Prostate gland (tissue), 2 donors: Measurements from ENCODE around the gene SEMA5A. TPM values are rescaled to one million over a fixed set of nuclear protein-coding genes. Genes with fewer than 3 reads are reported as not detected.

Source experiments
- DNase-seq: peaks from one replicate; pipeline ENCODE4 v3.0.0-alpha.2; 2019; ENCODE audit warnings: low spot score
- H3K27ac ChIP-seq, 2 donors: fragments of 200-600 bp; sonication (generic); 2 replicates each; pipeline ENCODE4 v1.5.1; 2017 to 2019
- H3K27me3 ChIP-seq: fragments of 200-600 bp; sonication (generic); replicated peaks from 2 replicates; pipeline ENCODE4 v1.5.1; 2019; ENCODE audit not compliant: insufficient read depth
- H3K36me3 ChIP-seq, 2 donors: fragments of 200-600 bp; sonication (generic); 1 replicate in 1 of 2; 2 replicates in 1 of 2; pipeline versions ENCODE4 v1.5.1 to v1.8.1; 2017 to 2019
- H3K4me1 ChIP-seq: fragments of 200-600 bp; sonication (generic); replicated peaks from 2 replicates; pipeline ENCODE4 v1.5.1; 2019
- H3K4me3 ChIP-seq, 2 donors: fragments of 200-600 bp; sonication (generic); 2 replicates each; pipeline ENCODE4 v1.5.1; 2017 to 2019
- H3K9me3 ChIP-seq: fragments of 200-600 bp; sonication (generic); 2 replicates; pipeline ENCODE4 v1.5.1; 2017
- CTCF ChIP-seq, 4 experiments: fragments of 200-600 bp in 2 of 4; fragments of 450-650 bp in 2 of 4; sonication (generic) in 2 of 4; IDR thresholded peaks; 1 replicate in 3 of 4; 2 replicates in 1 of 4; pipeline ENCODE4 v1.5.1; 2016 to 2019; ENCODE audit warnings: antibody characterized with exemption in 4 of 4, mild to moderate bottlenecking in 2 of 4, moderate library complexity in 2 of 4
- POLR2A ChIP-seq: fragments of 450-650 bp; IDR thresholded peaks from one replicate; pipeline ENCODE4 v1.6.1; 2016; ENCODE audit warnings: antibody characterized with exemption, mild to moderate bottlenecking
- POLR2AphosphoS5 ChIP-seq: sonication (generic); formaldehyde crosslinking; IDR thresholded peaks from one replicate; pipeline ENCODE4 v1.6.1; 2017; ENCODE audit warnings: antibody characterized with exemption
- WGBS: methylation state at CpG from one replicate; pipeline ENCODE4 v1.1.5; 2018; 5-methylcytosine and 5-hydroxymethylcytosine counted together
- intact Hi-C: fragments of 100-400 bp; cut with DNase I; formaldehyde crosslinking; loops from one replicate; pipeline ENCODE4 v1.14.2; 2022
- total RNA-seq, 2 donors: library from RNA; depleted of rRNA; stranded (reverse); fragments of >200 nt; gene quantifications; one replicate each; pipeline ENCODE4 v1.1.0, GENCODE V29; 2016

SEMA5A gene
- total RNA-seq, 2 donors from 2014 or later: 4.5 to 21.7 TPM

- Histone ChIP-seq H3K4me3 (no peak overlapping the region), H3K9me3 (no peaks in the 10 kb centered on the region), H3K27ac (no peak overlapping the region), H3K27me3 (no peaks in the 10 kb centered on the region), H3K36me3 (no peaks in the 10 kb centered on the region), H3K4me1 (no peaks in the 10 kb centered on the region)
- TF ChIP-seq POLR2A (no peak), POLR2AphosphoS5 (no peak), CTCF (IDR thresholded peaks at IDR 0.05) (no peak)
- intact Hi-C loops: loop anchor here (10.0 kb wide), 1 partner anchor 468 kb away; no protein-coding TSS in a partner anchor
- 75% methylated on average over 2 of the region's 2 CpGs for WGBS
- no peak for DNase-seq
Measured at GRCh38 chr5:9067154-9067553, 478.7 kb downstream of the SEMA5A start.

- H3K27ac ChIP-seq: no peak overlapping the region
- no peaks in the 10 kb centered on the region for H3K27me3 ChIP-seq
- DNase-seq: no peak
- WGBS: 93% methylated on average over 17 of the region's 17 CpGs
- intact Hi-C loops: loop anchor here (10.0 kb wide), 1 partner anchor 468 kb away; no protein-coding TSS in a partner anchor
- TF ChIP-seq CTCF (IDR thresholded peaks at IDR 0.05): no peak
- no peak for TF ChIP-seq POLR2A
- TF ChIP-seq POLR2AphosphoS5: no peak
- H3K4me1 ChIP-seq: no peaks in the 10 kb centered on the region
- H3K9me3 ChIP-seq: no peaks in the 10 kb centered on the region
- H3K36me3 ChIP-seq: no peaks in the 10 kb centered on the region
- H3K4me3 ChIP-seq: no peak overlapping the region
Measured at GRCh38 chr5:9066349-9066748, 479.5 kb downstream of the SEMA5A start.

GRCh38 chr5:9063615-9064245 is 482.1 kb downstream of the SEMA5A start:
- Histone ChIP-seq H3K36me3 (no peaks in the 10 kb centered on the region), H3K27me3 (no peaks in the 10 kb centered on the region), H3K4me3 (no peak overlapping the region), H3K9me3 (no peaks in the 10 kb centered on the region), H3K4me1 (no peaks in the 10 kb centered on the region), H3K27ac (no peak overlapping the region)
- TF ChIP-seq POLR2AphosphoS5 (no peak), POLR2A (no peak), CTCF (IDR thresholded peaks at IDR 0.05) (no peak)
- intact Hi-C loops: loop anchor here (10.0 kb wide), 1 partner anchor 471 kb away; no protein-coding TSS in a partner anchor
- 38% methylated on average over 3 of the region's 3 CpGs for WGBS
- no peak for DNase-seq

- 88% methylated on average over 11 of the region's 11 CpGs for WGBS
- DNase-seq: no peak
- no peaks in the 10 kb centered on the region for H3K27me3 ChIP-seq
- no peak overlapping the region for H3K4me3 ChIP-seq
- H3K36me3 ChIP-seq: no peaks in the 10 kb centered on the region
- TF ChIP-seq POLR2A: no peak
- TF ChIP-seq CTCF (IDR thresholded peaks at IDR 0.05): no peak
- TF ChIP-seq POLR2AphosphoS5: no peak
- H3K4me1 ChIP-seq: no peaks in the 10 kb centered on the region
- H3K27ac ChIP-seq: no peak overlapping the region
- intact Hi-C loops: loop anchor here (10.0 kb wide), 1 partner anchor 472 kb away; no protein-coding TSS in a partner anchor
- no peaks in the 10 kb centered on the region for H3K9me3 ChIP-seq
Measured at GRCh38 chr5:9062873-9063272, 483.0 kb downstream of the SEMA5A start.
